Posterior cingulate gyrus (tissue), 11 donors: Measurements from ENCODE around the gene DAPK3.
A peak's percentile ranks its signal among the peaks of the same experiment; 100 is the strongest.
"Not testable (repeated sequence)": the region's sequence is repeated elsewhere in the genome, so short reads cannot be mapped to it uniquely, and the experiment has no call there.

Source experiments
- DNase-seq, 10 donors: peaks; one replicate each; pipeline versions ENCODE4 v3.0.0 to v3.0.0-alpha.2; 2020 to 2021; ENCODE audit warnings: mixed read lengths in 3 of 10
- intact Hi-C: fragments of 100-400 bp; cut with DNase I; formaldehyde crosslinking; loops from one replicate; pipeline ENCODE4 v1.15.1; 2023

The DAPK3 gene

DNA sequence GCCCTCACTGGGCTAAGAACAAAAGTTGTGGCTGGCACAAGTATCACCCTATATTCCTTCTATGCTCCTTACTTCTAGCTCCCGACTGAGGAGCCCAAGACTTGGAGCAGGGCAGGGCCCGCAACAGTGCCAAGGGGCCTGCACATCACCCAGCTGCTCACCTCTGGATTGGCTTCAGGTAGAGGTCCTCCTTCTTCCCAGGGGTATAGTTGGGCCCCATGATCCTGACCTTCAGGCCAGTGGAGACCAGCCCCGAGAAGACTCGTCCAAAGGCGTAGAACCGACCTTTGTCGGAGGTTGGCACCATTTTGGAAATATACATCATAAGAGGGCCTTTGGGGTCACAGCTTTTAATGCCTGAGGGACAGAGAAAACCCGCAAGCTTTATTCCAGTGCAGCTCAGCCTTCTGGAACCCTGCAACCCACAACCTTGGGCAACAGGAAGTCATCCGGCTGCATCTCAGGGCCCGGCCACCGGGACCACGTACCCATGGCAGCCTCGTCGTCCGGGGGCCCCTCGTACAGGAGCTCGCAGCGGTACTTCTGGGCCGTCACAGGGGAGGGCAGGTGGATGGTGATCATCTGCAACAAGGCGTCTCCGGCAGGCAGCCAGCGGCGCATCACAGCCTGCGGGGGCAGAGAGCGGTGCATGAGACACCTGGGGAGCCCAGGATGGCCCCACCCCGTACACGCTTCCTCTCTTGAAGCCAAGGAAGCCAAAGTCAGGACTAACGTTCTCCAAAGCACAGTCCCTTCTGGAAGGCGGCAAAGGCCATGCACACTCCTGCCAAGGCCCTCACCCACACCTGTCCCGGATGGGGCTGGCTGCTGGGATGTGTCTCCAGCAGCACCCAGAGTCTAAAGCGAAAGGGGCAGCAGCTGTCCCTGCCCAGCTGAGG lies 9.7 kb upstream of the DAPK3 start:
- DNase-seq: peak in 1 of 10 donors; percentile 80
- intact Hi-C loops: no loop called here

DNA sequence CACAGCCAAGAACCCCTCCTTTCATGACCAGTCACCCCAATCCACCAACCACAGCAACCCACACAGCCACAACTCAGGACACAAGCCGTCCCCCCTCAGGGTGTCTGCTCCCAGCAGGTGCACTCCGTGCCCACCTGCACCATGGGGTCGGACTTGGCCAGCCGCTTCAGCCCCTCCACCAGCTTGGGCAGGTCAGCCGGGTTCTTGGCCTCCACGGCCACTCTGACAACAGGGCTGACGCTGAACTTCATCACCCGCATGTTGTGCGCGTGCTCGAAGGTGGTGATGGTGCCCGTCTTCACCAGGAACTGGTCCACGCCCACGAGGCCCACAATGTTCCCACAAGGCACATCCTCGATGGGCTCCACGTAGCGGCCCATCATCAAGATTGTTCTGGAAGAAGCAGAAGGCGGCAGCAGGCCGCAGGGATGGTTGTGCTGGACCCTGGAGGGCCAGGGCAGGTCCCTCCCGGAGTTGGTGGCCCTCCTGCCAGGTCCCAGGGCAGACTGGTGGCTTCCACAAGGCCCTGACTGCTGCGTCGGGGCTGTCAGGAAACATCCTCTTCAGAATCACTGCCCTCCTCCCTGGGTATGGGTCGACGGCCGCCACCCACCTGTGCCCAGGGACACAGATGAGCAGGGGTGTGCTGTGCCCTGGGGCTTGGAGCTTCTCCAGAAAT lies 8.9 kb upstream of the DAPK3 start:
- intact Hi-C loops: no loop called here
- peak in 1 of 10 donors; percentile 81 for DNase-seq

DNA sequence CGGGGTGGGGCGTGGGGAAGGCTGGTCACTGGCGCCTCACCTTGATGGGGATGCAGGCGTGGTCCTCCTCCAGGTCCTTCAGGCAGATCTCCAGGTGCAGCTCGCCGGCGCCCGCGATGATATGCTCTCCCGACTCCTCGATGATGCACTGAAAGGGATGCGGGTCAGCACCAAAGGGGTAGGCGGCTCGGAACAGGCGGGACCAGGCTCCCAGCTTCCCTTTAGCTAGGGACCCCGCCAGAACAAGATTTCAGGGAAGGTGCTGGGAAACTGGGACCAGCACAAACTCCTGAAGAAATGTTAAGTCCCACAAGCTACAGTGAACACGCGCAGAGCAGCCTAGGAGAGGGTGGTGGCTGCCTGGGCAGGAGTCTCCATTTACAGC lies 8.4 kb upstream of the DAPK3 start:
- peak in 1 of 10 donors; percentile 81 for DNase-seq
- intact Hi-C loops: no loop called here

DNA sequence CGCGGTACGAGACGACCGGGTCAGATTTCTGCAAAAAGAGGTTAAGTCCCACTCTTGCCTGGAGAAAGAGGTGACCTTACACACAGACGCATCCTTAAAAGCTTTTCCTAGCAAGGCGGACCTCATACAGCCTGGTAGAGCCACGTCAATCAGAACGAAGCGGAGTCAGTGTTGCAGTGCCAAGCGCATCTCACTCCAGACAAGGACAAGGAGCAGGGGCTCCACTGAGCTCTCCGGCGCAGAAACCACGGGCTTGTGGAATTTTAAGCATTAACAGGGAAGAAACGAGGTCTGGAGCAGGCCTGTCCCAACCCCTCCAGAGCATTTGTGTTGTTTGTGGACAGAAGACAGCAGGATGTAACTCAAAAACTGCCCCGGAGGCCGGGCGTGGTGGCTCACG lies 7.2 kb upstream of the DAPK3 start:
- no peak for DNase-seq

DNA sequence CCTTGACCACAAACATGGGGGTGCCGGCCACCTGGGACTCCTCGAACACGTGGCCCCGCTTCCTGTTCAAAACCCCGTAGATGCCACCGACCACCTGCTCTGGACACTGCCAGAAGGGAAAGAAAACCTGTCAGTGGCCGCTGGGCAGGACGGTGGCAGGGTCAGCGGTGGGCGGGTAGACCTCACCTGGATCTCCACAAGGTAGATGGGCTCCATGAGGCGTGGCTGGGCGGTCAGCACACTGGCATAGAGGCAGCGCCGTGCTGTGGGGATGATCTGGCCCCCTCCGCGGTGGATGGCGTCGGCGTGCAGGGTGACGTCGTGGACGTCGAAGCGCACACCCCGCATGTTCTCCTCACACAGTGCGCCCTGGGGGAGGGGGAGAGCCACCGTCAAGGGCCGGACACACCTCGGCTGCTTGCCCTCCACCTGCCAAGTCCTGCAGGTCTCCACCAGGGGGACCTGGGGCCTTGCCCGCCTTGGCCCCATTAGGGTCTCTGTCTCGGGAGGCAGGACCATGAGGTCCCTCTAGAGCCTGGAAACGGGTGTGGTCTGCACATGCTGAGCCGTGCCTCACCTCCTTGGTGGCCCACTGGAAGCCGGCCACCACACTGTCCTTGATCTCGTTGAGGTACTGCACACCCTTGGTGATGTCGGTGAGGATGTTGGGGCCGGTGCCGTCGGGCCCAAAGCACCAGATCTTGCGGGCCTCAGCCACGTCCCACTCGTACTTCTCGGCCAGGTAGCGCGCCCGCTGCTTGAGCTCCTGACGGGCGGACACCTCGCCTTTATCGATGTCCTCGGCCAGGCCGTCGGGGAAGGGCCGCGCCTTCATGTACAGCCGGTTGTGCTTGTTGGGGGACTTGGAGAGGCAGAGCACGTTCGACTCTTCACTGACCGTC lies 6.6 kb upstream of the DAPK3 start:
- peak in 1 of 10 donors; percentile 79 for DNase-seq
- intact Hi-C loops: no loop called here

More for the DNA sequence above, 7.2 kb upstream of the DAPK3 start:
- intact Hi-C loops: no loop called here

DNA sequence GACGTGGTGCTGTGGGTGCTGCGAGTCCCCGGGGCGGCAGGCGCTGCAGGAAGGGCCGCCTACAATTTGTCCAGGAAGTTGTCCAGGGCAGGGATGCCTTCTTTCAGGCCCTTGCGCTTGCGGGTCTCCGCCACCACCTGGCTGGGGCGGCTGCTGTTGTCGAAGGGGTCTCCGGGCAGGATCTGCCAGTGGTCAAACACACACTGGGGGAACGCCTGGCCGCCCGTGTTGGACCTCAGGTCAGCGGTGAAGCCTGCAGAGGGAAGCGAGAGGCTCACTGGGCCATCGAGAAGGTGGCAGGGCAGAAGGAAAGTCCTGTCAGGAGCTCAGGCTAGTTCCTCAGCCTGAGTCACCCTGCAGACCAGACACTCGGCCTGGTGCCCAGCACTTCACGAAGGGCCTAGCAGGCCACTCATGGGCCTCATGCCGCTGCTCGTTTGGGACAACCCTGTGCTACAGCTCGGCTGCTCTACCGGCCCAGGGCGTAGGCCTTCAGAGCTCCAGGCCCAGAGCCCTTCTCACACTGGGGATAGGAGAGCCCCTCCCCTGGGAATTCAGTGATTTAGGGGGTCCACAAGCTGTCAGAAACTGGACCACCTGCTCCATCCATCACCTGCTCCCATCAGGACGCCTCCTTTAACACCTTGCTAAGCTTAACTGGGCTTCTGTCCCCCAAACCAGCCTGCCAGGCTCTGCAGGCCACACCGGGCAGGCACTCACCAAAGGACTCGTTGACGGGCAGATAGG lies 5.8 kb upstream of the DAPK3 start:
- no peak for DNase-seq
- intact Hi-C loops: no loop called here

DNA sequence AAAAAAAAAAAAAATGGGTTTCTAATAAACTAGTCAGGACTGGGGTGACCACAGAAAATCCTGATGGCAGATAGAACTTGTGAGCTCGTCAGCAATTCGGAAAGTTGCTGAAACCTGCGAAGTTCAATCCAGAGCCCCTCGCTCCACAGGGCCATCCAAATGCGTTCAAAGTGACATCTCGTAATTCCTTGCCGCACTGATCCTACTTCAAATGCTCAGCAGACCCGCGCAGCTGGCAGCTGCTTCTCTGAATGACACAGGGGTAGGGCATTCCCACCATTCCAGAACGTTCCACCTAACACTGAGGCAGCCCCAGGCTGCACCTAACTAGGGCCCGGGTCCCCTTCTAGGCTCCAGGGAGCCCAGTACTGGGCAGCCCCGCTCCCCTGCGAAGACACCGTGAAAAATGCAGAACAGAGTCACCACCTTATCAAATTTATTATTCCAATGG lies 4.8 kb upstream of the DAPK3 start:
- no peak for DNase-seq

DNA sequence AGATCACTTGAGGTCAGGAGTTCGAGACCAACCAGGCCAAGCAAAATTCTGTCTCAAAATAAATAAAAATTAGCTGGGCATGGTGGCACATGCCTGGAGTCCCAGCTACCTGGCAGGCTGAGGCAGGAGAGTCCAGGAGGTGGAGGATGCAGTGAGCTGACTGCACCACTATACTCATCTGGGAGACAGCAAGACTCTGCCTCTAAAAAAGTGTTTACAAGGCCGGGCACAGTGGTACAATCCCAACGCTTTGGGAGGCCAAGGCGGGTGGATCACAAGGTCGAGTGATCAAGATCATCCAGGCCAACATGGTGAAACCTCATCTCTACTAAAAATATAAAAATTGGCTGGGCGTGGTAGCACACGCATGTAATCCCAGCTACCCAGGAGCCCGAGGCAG lies 4.2 kb upstream of the DAPK3 start:
- intact Hi-C loops: no loop called here

More for the DNA sequence above, 4.8 kb upstream of the DAPK3 start:
- intact Hi-C loops: no loop called here

DNA sequence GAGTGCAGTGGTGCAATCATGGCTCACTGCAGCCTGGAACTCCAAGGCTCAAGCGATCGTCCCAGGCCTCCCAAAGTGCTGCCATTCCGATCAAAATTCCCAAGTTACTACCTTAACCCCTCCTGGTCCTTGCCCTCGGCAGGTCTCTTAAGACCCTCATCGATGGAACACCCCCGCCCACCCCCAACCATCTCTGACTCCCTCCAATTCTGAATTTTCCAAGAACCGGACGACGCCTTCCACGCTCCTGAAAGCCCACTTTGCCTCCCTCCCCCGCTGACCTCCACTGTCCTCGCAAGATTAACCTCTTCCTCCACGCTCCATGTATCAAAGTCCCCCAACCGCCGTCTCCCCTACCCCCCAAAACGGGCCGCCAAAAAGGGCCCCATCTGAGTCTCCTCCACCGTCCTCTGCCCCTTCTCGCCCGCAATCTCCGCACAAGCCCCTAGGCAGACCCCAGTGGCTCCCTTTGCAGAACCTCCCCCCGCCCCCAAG lies 539 bp downstream of the DAPK3 start:
- intact Hi-C loops: loop anchor here (2.0 kb wide), 1 partner anchor 14 kb away; the partner anchor contains the start of gene EEF2
- DNase-seq: no peak

More for the DNA sequence above, 4.2 kb upstream of the DAPK3 start:
- no peak for DNase-seq

DNA sequence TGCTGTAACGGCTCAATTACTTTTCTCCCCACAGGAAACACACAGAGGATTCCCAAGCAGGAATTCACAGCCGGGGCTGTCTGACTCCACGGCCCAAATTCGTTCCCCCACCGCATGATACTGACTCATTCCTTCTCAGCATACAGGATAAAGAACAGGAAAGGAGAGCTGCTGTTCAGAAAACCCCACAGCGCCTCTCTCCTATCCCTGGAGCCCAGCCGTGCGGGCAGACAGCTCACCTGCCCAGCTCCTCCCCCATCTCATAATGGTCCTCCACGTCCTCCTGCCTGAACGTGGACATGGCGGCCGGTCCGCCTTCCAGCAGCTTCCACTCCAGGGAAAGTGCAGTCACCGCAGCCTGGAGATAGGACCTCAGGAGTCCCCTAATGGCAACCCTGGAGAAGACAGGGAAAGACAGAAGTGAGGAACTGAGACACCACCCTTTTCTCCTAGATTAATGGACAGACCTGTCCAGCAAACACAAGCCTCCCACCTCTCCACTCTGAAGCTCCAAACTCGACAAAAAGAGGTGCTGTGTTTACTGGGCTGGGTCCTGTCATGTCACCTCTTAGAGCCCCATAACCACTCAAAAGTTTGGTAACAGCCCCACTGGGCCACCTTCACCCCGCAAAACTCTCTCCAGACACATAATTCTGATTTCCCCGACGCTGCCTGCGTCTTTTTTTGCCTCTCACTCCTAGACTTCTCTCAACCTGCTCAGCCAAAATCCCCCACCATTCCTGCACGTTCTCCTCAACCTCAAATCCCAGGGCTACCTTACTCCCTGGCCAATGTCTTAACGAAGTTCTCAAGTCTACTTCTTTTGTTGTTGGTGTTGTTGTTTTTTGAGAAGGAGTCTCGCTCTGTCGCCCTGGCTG lies 1.2 kb downstream of the DAPK3 start:
- intact Hi-C loops: loop anchor here (2.0 kb wide), 1 partner anchor 15 kb away; the partner anchor contains the start of gene EEF2
- peak in 2 of 10 donors; percentile 34 to 82 for DNase-seq

DNA sequence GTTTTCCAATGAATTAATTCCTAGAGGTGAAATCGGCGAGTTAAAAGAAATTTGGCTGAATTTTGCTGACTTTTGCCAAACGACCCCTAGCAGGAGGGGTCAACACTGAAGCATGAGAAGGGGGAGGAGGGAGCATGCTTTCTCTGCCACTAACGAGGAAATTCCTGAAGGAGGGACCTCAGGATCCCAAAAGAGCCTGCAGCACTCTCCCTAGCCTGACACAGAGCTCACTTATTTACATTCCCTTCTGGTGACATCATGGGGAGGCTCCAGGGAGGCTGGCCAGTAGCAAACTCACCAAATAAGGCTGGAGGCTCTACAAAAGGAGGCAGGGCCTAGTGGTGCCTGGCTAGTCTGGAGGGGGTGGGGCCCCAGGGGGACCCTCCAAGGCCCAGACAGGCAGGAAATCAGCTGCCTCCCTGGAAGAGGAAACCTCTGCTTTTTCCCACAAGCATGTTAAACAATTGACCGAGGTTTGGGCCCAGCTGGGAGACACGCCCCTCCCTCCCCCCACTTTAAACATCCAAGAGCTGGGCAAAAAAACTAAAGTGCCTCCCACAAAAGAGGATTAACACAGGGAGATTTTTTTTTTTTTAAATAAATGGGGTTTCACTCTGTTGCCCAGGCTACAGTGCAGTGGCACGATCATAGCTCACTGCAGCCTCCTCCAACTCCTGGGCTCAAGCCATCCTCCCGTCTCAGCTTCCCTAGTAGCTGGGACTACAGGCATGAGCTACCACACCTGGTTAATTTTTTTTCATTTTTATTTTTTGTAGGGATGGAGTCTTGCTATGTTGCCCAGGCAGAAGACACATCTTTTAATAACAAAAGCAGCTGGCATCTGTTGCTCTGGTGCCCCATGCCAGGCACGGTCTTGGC lies 2.1 kb downstream of the DAPK3 start:
- DNase-seq: peak in 2 of 10 donors; percentile 44 to 85
- intact Hi-C loops: no loop called here

DNA sequence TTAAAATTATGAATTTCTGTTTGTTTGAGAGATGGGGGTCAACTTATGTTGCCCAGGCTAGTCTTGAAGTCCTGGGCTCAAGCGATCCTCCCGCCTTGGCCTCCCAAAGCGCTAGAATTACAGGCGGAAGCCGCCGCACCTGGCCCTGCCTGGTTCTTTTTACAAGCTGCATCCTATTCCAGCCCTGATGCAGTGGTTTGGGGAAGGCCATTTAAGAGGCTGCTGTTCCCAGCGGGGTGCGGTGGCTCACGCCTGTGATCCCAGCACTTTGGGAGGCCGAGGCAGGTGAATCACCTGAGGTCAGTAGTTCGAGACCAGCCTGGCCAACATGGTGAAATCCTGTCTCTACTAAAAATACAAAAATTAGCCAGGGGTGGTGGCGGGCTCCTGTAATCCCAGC lies 2.9 kb downstream of the DAPK3 start:
- DNase-seq, intact Hi-C loops: not testable (repeated sequence)

DNA sequence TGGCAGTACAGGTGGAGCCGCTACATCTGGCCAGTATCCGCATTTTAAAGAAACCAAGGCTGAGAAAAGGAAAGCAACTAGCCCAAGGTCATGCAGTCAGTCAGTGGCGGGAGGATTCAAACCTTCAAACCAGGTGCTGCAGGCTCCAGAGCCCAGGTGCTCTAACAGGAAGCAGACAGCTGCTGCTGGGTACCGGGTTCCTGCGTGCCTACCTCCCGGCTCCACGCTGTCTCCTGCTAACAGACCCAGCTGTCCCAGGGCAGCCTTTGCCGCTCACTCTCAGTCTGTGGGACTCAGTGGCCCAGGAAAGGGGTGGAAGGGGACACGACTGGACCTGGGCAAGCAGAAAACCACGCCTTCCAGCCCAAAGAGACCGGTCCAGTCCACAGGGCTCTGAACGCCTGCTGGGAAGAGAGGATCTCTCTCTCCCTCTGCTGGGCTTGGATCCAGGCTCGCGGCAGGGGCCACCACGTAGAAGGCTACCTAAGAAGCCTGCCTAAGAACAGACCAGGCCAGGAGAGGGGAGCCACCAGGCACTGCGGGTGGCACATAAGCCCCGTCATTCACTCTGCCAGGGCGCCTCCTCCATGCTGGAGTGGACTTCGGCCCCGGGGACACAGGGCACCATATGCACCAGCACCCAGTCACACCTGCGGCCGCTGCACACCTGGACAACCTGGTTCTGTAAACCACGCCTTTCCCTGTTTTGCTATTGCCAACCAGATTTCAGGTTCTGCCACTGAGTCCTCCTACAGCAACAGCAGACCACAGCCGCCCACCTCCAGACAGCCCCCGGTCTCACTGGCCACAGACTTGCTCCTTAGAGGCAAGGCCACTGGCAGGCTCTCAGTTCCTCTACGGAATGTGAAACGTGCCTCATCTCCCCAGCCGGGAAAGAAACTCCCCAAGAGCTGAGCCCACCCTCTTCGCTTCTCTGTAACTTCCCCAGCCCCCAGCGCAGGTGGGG lies 4.6 kb downstream of the DAPK3 start:
- intact Hi-C loops: no loop called here
- DNase-seq: no peak

DNA sequence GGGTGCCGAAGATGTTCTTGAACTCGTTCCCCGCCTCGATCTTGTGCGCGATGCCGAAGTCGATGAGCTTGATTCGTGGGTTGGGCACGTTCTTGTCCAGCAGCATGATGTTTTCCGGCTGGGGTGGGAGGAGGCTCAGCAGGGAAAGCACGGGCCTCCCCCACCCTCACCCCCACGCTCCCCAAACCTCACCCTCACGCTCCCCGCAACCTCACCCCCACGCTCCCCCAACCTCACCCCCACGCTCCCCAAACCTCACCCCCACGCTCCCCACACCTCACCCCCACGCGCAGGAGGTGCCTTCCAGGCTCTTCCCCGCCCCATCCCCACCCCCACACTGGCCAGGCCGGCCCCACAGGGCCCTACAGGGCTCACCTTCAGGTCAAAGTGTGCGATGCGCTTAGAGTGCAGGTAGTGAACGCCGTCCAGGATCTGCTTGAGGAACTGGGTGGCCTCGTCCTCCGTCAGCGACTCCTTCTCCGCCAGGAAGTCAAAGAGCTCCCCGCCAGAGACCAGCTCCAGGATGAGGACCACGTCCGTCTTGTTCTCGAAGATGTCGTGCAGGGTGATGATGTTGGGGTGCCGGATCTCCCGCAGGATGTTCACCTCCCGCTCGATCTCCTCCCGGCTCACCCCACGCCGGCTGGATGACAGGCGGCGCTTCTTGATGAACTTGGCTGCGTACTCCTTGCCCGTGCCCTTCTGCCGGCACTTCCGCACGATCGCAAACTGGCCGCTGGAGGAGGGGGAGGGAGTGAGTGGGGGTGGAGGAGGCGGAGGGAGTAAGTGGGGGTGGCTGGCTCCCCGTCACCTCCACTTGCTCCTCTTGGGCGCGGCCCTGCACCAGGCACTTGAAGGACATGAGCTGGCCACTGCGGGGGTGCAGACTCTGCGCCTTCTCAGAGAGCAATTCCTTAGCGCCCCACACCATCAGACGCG lies 6.4 kb downstream of the DAPK3 start:
- intact Hi-C loops: no loop called here
- no peak for DNase-seq
